Effector CD4-positive, alpha-beta T cell (primary cell): ENCODE results near the gene TTC28.

Experiments
- DNase-seq: peaks from one replicate; pipeline ENCODE4 v3.0.0-alpha.2; 2020

The TTC28 gene

DNA sequence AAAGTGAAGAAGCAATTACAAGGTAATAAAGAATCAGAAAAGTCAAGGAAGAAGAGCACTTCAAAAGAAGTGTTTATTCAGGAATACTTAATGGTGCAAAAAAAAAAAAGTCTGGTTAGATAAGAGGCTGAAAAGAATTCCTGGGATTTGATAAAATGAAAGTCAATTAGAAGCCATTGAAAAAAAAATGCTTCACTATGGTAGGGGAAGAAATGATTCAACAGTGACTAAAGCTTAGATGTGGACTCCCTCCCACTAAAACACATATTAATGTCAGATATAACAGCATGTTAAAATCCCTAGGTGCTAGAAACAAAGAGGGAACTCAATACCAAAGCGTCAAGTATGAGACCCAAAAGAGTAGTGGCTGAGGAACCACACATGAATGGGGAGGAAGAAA lies 425.2 kb downstream of the TTC28 start:
- DNase-seq, result no peak

DNA sequence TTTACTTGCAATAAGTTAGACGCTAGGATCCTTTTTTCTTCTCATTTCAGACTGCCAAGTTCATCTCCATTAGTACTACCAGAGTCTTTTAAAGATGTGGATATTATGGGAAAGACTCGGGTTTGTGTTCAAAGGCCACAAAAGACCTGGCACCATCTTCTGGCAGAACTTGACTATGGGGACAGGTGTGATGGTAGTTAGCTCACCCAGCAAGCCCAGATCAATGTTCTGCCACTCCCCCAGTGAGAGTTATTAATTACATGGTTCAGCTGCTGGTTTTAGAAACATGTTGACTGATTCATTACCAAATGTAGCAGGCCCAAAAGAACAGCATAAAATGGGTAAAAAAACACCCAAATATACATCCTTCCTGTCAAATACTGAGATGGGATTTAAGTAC lies 427.1 kb downstream of the TTC28 start:
- DNase-seq, result no peak

DNA sequence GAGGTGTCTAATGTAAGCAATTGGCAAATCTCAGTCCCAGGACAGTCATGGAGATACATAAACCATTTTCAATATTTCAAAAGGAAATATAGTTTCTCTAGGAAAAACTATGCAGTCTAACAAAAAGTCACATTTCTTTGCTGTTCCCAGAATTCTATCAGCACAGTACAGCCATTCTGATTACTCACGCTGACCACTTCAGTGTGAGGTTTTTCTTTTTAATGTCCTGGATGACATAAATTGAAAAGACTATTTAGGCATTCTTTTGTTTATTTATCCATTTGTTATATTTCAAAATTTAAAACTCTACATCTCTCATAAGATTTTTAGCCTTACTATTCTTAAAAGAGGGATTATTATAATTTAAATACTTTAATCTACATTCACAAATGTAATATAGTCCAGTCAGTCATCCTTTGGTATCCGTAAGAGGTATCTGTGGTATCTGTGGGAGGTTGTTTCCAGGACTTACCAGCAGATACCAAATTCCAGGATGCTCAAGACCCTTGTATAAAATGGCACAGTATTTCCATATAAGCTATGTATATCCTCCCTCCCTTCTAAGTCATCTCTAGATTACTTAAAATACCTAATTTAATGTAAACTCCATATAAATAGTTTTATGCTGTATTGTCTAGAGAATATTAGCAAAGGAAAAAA lies 429.5 kb downstream of the TTC28 start:
- no peak for DNase-seq

DNA sequence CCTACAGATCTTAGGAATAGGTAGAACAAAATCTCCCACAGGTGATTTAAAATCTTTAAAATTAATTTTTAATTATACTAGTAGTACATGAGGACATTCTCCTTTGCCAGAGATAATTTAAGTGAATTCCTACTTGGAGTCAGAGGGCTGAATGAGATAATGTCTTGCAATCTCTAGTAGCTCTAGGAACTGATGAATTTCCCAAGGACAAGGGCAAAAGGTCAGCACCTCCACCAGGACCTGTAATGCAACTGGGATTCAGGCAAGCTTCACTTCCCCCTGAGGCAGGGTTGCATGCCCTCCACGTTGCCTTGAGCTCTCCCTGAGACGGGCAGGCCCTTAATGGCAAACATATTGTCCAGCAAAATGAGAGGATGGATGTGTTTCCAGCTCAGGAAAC lies 430.2 kb downstream of the TTC28 start:
- DNase-seq, result no peak

DNA sequence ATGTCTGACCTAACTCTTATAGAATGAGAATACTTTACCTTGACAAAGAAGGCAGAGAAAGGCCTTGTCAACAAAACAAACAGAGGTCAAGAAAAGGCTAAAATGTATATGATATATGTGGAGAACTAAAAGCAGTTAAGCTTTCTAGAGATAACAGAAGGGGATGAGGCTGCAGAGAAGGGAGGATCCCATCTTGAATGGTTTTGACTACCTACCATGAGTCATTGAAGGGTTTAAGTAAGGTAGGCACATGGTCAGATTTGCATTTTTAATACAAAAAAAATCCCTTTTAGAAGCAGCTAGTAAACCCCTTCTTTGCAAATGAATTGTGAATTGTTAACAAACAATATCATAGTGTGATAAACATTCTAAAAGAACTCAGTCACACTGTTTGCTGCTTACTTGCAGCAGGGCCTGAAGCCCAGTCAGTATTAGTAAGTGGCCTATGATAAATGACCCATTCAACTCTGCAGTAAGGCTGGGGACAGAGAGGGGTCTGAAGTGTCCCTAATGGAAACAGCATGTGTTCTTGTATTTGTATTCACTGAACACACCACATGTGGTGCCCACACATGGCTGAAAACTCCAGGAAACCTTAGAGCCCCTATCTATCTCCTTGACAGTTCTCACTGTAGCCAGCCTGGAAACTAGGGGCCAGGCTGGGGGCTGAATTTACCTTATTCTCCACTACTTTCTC lies 431.8 kb downstream of the TTC28 start:
- DNase-seq, result no peak

DNA sequence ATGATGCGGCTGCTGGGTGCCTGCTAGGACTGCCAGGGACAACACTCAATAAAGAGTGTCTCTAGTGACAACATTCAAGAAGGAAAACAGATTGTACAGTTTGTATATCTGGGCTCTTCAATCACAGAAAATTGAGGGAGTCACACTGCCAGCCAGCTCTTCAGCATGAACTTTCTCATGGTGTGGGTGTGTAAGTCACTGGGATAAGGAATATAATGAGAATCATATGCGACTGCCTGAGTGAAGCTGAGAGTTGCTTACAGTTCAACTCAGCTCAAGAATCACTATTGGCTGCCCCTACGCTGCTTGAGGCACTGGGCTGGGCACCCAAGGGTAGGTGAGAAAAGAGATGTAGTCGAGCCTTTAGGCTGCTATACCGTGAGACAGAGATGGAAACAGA lies 432.5 kb downstream of the TTC28 start:
- DNase-seq, result no peak

DNA sequence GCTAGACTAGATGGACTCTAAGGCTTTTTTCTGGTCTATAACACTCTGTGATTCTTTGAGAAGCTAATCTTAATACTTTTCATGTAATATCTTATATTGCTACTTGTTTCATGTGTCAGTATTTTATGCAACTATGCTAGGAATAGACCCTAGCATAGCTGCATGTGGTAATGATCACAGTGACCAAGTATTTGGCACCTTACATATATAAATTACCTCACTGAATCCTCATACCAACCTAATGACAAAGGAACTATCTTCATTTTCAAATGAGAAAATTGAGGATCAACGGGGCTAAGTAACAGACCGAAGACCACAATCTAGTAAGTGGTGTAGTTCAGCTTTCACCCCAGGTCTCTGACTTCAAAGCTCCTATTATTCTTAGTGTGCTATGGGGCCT lies 433.2 kb downstream of the TTC28 start:
- DNase-seq, result no peak

DNA sequence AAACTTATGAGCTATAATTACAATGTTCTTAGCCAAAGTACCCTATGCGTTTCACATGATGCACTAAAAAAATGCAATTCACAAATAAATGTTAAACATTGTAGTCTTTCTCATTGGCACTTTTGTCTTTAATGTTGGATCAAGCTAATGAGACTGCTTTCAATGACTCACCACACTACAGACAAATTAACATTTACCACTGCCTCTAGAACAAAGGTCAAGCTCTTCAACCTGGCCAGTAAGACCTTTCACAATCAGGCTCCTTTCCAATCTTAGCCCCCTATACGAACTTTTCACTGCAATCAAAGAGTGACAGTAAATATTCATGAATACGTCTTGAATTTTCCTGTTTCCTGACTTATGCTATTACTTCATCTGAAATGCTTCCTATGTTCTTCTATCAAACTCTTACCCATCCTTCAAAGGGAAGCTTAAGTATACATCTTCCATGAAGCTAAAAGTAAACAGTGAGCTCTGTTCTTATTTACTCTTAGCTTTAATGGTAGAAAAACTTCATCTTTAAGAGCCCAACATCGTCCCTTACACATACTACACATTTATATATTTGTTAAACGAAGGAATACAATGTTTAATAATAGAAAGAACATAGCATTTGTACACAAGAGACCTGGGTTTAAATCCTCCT lies 433.9 kb downstream of the TTC28 start:
- no peak for DNase-seq

DNA sequence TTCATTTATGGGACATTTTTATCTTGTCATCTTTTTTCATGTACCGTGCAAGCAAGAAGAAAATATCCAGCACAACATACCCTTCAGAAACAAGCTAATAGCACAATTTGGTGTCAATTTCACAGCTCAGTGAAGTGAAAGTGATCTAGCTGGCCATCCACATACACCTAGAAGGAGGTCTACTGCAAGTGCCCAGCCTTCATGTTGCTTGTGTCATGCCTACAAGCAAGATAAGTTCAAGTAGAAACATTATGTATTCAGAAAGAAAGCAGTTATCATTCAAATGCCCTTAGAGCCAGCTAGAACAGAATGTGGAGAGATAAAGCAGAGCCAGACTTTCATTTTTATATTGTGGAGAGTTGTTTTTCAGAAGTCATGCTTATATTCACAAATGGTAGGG lies 434.9 kb downstream of the TTC28 start:
- DNase-seq, result no peak

DNA sequence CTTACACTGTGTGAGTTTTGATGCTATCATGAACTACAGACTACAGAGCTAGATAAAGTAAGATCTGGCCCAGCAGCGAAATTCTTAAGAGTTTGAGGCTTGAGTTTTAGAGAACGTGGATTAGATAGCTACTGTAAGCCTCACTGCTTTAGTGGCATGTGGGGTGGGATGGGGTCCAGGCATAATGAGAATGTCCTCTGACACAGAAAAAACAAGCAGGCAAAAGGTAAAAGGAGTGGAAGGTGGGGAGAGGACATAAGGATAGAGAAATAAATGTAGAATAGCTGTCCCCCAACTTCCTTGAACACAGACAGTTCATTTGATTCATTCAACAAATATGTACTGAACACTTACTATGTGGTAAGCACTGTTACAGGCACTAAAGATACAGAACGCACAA lies 436.1 kb downstream of the TTC28 start:
- DNase-seq, result no peak

DNA sequence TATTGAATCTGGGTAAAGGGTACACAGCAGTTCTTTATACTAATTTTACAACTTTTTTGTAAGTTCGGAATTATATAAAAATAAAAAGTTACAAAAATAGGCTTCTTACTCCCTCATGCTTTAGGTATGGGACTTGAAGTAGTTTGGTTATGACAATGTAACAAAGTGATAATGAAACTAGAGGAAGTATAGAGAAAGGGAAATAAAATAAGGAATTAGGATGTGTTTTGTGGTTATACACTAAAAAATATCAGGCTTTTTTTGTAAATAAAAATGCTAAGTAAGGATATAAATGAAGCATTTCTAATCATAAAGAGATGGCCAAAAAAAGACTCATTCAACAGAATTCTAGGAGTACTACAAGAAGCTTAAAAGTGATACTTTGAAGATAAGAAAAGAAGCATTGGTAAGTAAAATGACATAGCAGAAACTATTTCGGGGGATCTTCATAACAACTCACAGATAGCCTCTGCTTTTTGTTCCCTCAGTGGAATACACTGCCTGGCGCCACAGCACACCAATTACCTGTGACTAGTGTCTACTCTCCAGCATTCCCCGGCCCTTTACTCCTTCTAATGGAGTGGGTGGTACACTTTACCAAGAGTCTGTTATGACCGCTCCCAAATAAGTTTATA lies 437.9 kb downstream of the TTC28 start:
- DNase-seq, result no peak

DNA sequence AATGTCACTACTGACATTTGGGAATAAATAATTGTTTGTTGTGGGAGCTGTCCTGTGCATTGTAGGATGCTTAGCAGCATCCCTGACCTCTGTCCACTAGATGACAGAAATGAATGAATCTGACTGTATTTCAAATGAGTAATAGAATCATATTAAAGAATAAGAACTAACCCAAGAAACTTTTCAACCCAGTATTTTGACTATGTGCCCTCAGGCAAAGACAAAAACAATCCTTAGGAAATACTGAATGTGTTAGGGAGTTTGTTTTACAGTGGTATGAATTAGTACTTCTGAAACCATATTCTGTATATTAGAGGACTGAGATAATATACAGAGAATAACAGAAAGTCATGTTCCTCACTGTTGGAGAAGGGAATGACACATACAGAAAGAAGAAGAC lies 439.7 kb downstream of the TTC28 start:
- no peak for DNase-seq

DNA sequence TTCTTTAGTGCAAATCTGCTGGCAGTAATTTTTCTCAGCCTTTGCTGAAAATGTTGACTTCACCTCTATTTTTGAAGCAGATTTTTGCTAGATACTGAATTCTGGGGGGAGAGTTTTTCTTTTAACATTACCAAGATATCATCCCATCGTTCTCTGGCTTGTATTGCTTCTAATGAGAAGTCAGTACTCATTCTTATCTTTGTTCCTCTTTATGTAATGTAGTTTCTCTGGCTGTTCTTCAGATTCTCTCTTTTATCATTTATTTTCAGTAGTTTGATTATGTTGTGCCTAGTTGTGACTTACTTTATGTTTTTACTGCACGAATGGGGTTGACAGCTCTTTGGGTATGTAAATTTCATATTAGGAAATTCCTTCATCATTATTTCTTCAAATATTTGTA lies 441.9 kb downstream of the TTC28 start:
- no peak for DNase-seq

DNA sequence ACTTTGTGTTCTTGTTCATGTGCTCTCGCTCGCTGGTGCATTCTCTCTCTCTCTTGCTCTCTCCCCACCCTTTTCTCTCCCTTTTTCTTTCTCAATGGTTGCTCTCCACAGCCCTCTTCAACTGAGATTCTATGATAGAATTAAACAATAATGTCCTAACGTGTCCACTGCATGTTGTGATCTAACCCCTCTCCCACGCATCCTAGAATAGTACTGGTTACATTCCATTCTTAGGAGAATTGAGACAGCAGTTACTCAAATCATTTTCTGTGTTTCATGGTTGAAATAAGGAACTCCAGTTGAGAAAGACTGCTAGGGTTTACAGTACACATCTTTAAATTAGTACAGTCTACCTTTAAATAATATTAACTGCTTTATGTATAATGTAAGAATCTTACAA lies 442.5 kb downstream of the TTC28 start:
- DNase-seq, result no peak

DNA sequence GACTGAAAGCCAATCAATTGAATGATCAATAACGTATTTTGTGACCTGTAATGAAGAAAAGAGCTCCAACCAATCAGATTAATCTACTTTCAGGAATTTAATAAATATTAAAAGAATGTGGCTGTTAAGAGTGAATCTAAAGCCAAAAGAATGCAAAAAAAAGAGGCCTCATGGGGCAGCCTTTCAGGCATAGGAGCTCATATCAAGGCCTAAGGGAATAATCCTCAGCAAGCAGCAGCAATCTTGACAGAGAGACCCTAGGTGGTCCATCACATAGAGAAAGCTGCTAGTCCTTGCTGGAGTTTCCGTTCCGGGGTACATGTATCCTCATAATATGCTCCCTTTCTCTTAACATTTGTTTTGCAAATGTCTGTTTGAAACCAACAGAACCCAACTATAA lies 447.4 kb downstream of the TTC28 start:
- no peak for DNase-seq

DNA sequence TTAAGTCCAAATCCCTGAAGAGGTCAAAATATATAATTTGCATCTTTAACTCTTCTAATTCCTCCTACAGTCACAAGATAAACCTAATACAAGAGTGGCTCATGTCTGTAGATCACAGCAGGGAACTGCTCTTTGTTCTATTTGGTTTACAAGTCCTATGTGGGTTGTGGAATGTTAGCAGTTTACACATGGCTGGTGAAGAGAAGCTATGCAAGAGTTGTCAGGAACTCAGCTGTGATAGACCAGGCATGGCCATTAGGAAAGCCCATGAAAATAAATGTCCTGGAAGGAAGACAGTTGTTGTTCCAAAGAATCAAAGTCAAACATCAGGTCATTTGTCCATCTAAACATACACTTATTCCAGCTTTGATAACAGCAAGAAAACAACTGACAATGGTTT lies 448.2 kb downstream of the TTC28 start:
- DNase-seq, result no peak

DNA sequence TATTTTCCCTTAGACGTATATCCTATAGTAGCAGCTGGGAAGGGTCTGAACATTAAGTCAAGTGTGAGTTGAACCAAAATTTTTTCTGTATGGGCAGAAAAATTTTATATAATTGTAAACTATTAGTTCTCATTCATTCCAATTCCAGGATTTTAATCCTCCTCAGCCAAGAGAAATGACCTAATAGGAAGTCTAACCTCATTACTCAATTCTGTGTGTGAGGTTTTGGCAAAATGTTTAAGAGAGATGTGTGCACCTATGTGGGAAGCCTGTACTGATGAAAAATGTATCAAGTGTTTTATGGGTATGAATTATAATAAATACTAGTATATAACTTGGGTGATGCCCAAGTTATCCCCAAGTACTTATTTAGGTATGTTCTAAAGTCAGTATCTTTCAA lies 449.0 kb downstream of the TTC28 start:
- no peak for DNase-seq

DNA sequence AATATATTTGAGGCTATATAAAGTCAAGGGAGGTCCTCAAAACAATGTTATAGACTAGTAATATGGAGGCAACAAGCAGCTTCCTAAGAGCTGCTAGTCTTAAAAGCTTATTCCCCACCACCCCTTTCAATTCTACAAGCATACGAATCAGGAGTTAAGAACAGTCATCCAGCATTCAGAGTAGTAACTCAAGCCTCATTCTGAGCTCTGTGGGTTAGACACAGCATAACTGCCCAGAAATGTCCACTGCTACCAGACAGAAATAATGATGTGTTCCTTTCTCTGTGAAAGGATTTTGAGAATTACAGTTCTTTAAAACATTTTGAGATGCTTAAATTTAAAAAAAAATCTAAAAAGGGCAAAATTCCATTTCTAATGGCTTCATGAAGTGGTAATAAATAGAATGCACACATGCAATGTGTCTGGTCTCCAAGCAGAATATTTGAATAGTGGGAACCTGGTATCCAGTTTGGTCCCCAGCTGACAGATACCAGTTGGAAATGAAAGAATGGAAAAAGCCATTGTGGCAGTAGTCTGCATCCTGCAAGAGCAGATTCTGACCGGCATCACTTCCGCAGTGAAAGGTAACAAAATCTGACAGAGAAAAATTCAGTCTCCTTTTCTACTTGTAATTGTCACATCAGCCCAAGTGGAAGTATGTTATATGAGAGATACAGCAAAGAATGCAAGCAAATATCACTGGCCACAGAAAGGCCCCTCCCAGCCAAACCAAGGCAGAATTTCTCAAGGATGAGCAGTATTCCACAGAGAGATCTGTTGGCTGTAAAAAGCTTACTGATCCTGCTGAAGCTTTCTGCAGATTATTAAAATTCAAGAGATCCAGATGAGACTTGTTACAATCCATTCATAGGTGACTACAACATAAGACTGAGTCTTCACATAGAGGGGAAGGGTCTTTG lies 449.8 kb downstream of the TTC28 start:
- no peak for DNase-seq

DNA sequence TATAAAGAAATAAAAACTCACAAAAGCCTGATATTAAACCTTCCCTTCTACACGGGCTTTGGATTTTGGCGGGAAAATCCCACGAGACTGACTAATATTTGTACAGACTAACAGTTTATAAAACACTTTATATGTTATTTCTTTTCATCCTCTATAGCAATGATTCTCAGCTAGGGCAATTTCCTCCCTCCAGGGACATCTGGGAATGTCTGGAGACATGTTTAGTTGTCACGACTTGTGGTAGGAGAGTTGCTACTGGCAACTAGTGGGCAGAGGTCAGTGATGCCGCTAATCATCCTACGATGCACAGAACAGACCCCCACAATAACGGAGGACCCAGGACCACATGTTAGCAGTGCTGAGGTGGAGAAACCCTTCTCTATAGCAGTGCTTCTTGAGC lies 455.8 kb downstream of the TTC28 start:
- DNase-seq, result no peak

DNA sequence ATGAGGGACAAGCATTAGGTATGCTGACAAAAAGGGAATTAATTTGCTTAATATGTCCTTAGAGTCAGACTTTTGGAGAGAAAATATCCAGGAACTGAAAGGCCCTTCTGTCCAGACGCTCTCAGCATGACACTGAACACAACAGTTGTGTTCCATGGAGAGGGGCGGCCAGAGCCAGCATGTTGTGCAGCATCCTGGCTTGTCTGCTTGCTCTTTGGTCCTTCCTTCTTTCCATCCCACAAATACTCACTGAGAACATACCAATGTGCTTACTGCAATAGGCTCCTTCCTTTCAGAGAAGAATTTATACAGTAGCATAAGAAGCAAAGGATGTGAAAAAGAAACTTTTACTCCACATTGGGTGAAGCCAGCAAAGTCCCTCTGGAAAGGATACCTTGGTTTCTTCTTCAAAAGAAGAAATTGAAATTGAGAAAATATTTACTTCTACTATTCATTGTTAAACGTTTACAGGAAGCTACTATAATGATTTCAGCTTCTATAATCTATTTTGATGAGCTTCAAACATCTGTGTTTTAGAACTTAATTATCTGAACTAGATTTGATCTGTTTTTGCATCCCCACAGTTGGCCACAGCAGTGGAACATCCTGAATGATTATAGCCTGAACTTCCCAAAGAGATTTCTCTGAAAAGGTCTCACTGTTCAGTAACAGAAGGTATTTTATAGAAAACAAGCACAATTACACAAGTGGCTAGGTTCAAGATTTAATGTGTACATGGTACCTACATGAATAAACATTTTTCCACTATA lies 456.5 kb downstream of the TTC28 start:
- DNase-seq, result no peak

DNA sequence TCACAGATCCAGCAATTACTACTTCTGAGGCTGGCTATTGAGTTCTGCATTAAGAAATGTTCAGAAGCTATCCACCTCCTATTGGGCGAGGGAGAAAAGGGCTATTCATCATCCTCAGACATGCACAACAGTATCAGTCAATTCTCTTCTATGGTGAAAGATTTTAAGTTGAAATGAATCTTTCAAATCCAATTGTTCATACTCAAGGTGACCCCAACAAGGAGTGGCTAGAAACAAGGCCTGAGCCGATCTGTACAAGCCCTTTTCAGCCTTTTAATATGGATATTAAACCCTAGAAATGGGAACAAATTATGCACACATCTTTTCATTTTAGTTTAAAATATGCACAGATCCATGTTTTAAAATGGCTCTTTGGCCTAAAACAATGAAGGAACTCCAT lies 457.1 kb downstream of the TTC28 start:
- DNase-seq, result no peak

DNA sequence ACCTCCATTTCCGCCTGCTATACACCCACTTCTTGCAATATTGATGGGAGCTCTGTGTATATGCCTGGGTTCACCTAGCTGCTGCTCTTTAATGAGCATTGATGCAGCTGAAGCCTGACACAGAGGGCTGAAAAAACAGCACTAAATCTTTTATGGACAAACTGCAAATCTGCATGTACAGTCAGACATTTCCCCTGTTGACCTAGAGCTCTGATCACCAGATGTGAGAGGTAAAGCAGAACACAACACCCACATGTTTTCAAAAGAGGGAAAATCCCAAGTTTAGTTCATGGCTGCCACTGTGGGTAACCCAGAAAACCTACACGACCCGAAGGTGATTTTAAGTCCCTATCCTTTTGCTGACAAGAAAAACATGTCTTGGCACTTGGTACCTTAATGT lies 457.6 kb downstream of the TTC28 start:
- no peak for DNase-seq
